Measurements from ENCODE around the gene IDS. TPM values are rescaled to one million over a fixed set of nuclear protein-coding genes. Genes with fewer than 3 reads are reported as not detected.

The IDS gene
- total and polyA plus RNA-seq, 2 of the 8 experiments (the other 6 are each of a cell fraction or from before 2014, with no cell fraction given), result 19.9 to 20.7 TPM

DNA sequence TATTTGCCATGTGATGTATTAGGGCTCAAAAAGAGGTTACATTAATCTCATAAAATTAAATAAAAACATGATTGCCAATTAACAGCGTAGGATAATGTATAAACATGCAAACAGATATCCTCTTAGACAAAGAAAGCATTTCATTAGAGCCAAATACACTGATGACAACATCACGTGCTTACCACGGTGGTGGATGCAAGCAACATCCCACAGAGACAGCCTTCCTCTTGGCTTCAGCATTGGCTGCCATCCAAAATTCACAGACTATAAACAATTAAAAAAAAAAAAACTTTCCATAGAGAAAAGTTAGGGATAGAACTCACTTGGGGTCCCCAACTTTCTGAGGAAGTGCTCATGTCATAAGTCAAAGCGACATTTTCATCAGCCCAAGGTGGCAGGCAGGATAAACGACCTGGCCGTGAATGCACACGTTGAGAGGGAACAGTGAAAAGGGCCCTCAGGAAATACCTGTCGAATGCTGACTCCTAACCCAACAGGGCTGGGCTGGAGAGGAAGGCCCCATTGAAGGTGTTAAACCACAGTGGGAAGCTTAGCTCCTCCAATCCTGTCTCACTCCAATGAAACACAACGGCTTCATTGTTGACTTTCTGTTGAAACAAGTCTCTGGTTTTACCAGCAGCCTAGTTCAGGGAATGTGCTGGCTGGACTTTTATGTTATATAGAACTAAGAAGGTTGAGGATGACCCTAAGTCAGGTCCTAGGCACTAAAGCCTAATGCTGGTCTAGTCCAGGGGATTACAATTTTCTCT lies 48.4 kb downstream of the IDS start:
- H3K4ac ChIP-seq (replicated peaks; ENCODE audit: insufficient read length, low read depth, low read length), result no peak overlapping the region
- TF ChIP-seq ZNF274 (IDR thresholded peaks at IDR 0.05; ENCODE audit: borderline replicate concordance, extremely low read depth, low read length), result no peak
- no peak for TF ChIP-seq CHD2 (IDR thresholded peaks at IDR 0.05; ENCODE audit: low read length)
- TF ChIP-seq BRCA1 (IDR thresholded peaks at IDR 0.05; ENCODE audit: low read depth, low read length), result no peak
- H4K91ac ChIP-seq (replicated peaks; ENCODE audit: insufficient read length, low read length), result no peak overlapping the region
- H2BK12ac ChIP-seq (ENCODE audit: low read depth, low read length), result no peak overlapping the region
- no peak overlapping the region for H3K4me2 ChIP-seq (ENCODE audit: insufficient read depth in 1 of 2, low read depth in 2 of 2, low read length in 2 of 2)
- H3K9ac ChIP-seq (replicated peaks in 1 of 4; ENCODE audit: extremely low read depth in 1 of 4, low read depth in 3 of 4, low read length in 3 of 4), result no peak overlapping the region
- H3K79me1 ChIP-seq (ENCODE audit: low read depth, low read length), result no peaks in the 10 kb centered on the region
- no peak overlapping the region for H4K8ac ChIP-seq (ENCODE audit: extremely low read depth, insufficient read depth, low read length)
- POLR2A ChIA-PET (ENCODE audit: partially characterized antibody), result no interaction called here
- no peak overlapping the region for H2BK120ac ChIP-seq (replicated peaks; ENCODE audit: low read depth, low read length)
- no peaks in the 10 kb centered on the region for H3K79me2 ChIP-seq (ENCODE audit: control insufficient read depth in 1 of 2, insufficient read depth in 2 of 2, low read length in 2 of 2)
- H3K4me1 ChIP-seq (replicated peaks in 1 of 4; ENCODE audit: control insufficient read depth in 3 of 4, insufficient read depth in 4 of 4, low read length in 3 of 4), result no peaks in the 10 kb centered on the region
- no peaks in the 10 kb centered on the region for H3K36me3 ChIP-seq (ENCODE audit: control insufficient read depth in 2 of 4, insufficient read depth in 4 of 4, low read length in 3 of 4)
- H2AFZ ChIP-seq (ENCODE audit: low read length), result no peak overlapping the region
- no peak overlapping the region for H4K5ac ChIP-seq (ENCODE audit: insufficient read length, low read depth, low read length)
- H3K27me3 ChIP-seq (replicated peaks in 1 of 4; ENCODE audit: control insufficient read depth in 3 of 4, extremely low read depth in 1 of 4, insufficient read depth in 3 of 4, low read length in 3 of 4), result no peaks in the 10 kb centered on the region
- DNase-seq (ENCODE audit: low read depth in 1 of 2, low spot score in 2 of 2), result no peak
- H3K9me3 ChIP-seq (ENCODE audit: insufficient read depth in 2 of 2, low read depth in 1 of 2, low read length in 1 of 2), result no peaks in the 10 kb centered on the region
- no peak overlapping the region for H3K56ac ChIP-seq (replicated peaks; ENCODE audit: insufficient read length, low read depth, low read length)
- H2BK5ac ChIP-seq (ENCODE audit: low read depth, low read length), result no peak overlapping the region
- no peak overlapping the region for H2BK20ac ChIP-seq (ENCODE audit: low read length)
- WGBS, 2 experiments (ENCODE audit: extremely low coverage in 1 of 2, insufficient coverage in 1 of 2, insufficient read length in 1 of 2, insufficient replicate concordance in 2 of 2, low coverage in 1 of 2, low lambda C conversion rate in 2 of 2, missing lambda C conversion rate in 1 of 2), result 92% methylated on average over 9 of the region's 9 CpGs; no CpG with 5 or more reads in 1 of the 2 experiments
- no peak overlapping the region for H3K23ac ChIP-seq (ENCODE audit: insufficient read length)
- CTCF ChIA-PET (ENCODE audit: partially characterized antibody), result no interaction called here
- no peaks in the 10 kb centered on the region for H4K20me1 ChIP-seq (replicated peaks in 1 of 2; ENCODE audit: control insufficient read depth in 1 of 2, insufficient read depth in 2 of 2, low read length in 2 of 2)
- FAIRE-seq, result no peak
- H3K18ac ChIP-seq (ENCODE audit: extremely low read depth, low read length), result no peak overlapping the region
- no peak overlapping the region for H3K4me3 ChIP-seq (ENCODE audit: extremely low read depth in 1 of 4, insufficient read depth in 2 of 4, low read depth in 3 of 4, low read length in 4 of 4)
- no peak overlapping the region for H3K27ac ChIP-seq (ENCODE audit: low read depth, low read length)
- H3K14ac ChIP-seq (ENCODE audit: insufficient read length), result no peak overlapping the region
- H3K23me2 ChIP-seq (ENCODE audit: low read depth, low read length), result no peaks in the 10 kb centered on the region
- H2BK15ac ChIP-seq (ENCODE audit: low read length), result no peak overlapping the region
- H2AK5ac ChIP-seq (ENCODE audit: low read depth, low read length), result no peak overlapping the region

Data from H1 (cell line).